RCC 7860 (cell line): ENCODE measurements around the gene NUP210L.
A peak's percentile ranks its signal among the peaks of the same experiment; 100 is the strongest.

ENCODE experiments used
- DNase-seq: peaks from one replicate; pipeline ENCODE4 v3.0.0-alpha.2; 2015; ENCODE audit warnings: low spot score
- FAIRE-seq: peaks from 2 replicates; lab custom pipeline; 2012; peaks lifted over from hg19 to GRCh38; lab: Jason Lieb, UNC

The NUP210L gene

DNA sequence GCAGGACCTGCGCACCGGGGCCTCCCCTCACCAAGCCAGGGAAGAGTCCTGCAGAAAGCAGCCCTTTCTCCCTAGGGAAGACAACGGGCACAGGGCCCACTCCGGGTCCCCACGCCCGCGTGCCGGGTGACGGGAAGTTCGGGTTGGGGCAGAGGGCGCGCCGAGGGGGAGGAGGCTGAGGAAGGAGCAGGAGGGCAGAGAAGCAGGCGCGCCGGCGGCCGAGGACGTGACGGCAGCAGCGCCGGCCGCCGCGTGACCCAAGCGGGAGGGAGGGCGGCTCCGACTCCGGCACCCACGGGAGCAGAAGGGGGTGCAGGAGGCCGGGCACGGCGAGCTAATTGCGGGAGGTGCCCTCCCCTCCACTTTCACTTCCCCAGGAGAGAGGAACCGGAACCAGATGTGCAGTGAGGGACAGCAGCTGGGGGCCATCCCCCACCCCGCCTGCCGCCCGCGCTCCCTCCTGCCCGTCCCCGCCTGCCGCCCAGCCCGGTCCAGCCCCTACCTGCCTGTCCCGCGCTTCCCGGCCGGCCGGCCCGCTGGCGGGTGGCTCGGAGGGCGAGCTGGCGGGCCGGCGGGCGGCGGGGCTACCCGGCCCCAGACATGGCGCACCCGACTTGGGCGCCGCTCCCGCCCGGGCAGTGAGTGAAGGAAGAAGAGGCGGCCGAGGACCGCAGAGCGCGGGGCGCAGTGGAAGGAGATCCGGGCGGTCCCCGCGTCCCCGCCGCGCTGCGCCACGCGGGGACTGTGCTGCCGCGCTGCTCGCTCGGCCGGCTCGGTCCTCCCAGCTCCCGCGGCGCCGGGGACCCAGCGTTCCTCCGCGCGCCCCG lies 208.9 kb downstream of the NUP210L start:
- no peak for FAIRE-seq

GRCh38 chr1:153945131-153945794 lies 209.6 kb downstream of the NUP210L start:
- no peak for FAIRE-seq
- DNase-seq = peak; percentile 4

More for the DNA sequence above, 208.9 kb downstream of the NUP210L start:
- DNase-seq = peak; percentile 40

DNA sequence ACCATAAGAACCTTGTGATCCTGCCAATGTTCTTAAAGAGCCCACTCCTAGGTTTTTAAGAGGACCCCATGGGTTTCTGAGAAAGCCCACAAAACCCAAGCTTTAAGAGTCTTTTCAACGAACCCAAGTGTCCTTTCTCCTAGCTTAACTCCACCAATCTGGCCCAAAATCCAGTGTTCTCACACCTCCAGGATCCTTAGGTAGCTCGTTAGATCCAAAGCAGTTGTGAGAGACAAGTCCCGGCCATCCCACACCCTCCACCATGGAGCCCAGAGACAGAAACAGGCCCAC lies 210.1 kb downstream of the NUP210L start:
- no peak for FAIRE-seq
- no peak for DNase-seq

GRCh38 chr1:153944005-153944826 lies 210.7 kb downstream of the NUP210L start:
- FAIRE-seq (no peak), DNase-seq (no peak)

DNA sequence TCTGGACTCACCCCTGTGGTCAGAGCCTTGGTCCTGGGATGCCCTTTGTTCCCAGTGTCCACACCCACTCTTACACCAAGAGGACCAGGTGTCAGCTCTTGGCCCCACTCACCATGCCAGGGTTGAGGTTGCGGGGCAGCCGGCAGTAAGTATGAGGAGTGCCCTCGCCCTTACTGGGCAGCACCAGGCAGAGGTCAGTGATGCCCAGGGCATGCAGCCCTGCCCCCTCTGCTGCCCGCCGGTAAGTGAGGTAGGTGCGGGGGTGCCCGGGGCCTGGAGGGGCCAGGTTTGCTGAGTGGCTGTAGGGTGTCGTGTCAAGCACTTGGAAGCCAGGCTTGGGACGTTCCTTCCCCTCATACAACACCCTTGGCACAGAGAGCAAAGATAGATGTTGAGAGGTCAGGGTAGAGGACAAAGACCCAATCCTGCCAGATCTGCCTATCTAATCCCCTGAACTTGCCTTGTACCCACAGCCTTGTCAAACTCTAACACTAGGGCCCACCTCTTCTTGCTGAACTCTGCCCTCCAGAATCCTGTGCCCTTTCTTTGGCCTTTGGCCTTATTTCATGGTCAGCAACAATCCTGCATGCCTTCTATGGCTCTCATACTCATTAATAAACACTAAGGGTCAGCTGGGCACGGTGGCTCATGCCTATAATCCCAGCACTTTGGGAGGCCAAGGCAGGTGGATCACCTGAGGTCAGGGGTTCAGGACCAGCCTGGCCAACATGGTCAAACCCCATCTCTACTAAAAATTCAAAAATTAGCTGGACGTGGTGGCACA lies 211.9 kb downstream of the NUP210L start:
- DNase-seq = no peak
- FAIRE-seq = no peak
